Measurements from ENCODE around the gene USP4. TPM values are rescaled to one million over a fixed set of nuclear protein-coding genes. Genes with fewer than 3 reads are reported as not detected.

The USP4 gene
- total RNA-seq: 10 to 100 TPM; 40.5 to 43.9 TPM

- Histone ChIP-seq H3K9me3 (no peaks in the 10 kb centered on the region), H3K4me1 (peaks cover 6% of the 10 kb centered on the region), H3K27ac (peak within 1 kb of the TSS; percentile 88), H3K9ac (ENCODE audit: low read depth in 2 of 2, low read length in 2 of 2) (peak within 1 kb of the TSS; percentile 81 to 94), H3K36me3 (peaks cover under 1% of the 10 kb centered on the region), H3K27me3 (no peaks in the 10 kb centered on the region), H3K4me3 (peak within 1 kb of the TSS; percentile 84)
- DNase-seq: peak; percentile 93
- peak; percentile 31 for TF ChIP-seq CTCF (IDR thresholded peaks at IDR 0.05)
- intact Hi-C loops (cut with DNase I): no loop called here
Measured at GRCh38 chr3:49339941-49340800, at the start of gene USP4. Gene USP4, minus strand, starts transcription at chr3:49340053. Its CDS starts 29 bp downstream, at chr3:49340024.

- Histone ChIP-seq H3K4me1 (no peaks in the 10 kb centered on the region), H3K27ac (no peak overlapping the region), H3K36me3 (no peaks in the 10 kb centered on the region), H3K9ac (ENCODE audit: low read depth in 2 of 2, low read length in 2 of 2) (no peak overlapping the region), H3K4me3 (no peak overlapping the region), H3K9me3 (no peaks in the 10 kb centered on the region), H3K27me3 (no peaks in the 10 kb centered on the region)
- DNase-seq: no peak
- no peak for TF ChIP-seq CTCF (IDR thresholded peaks at IDR 0.05)
- intact Hi-C loops (cut with DNase I): no loop called here
Measured at GRCh38 chr3:49389297-49389696, 49.4 kb upstream of the USP4 start.

GRCh38 chr3:49388289-49388820 lies 48.5 kb upstream of the USP4 start:
- no peak for TF ChIP-seq CTCF (IDR thresholded peaks at IDR 0.05)
- no peak for DNase-seq
- intact Hi-C loops (cut with DNase I): no loop called here
- Histone ChIP-seq H3K9ac (ENCODE audit: low read depth in 2 of 2, low read length in 2 of 2) (no peak overlapping the region), H3K27me3 (no peaks in the 10 kb centered on the region), H3K4me1 (no peaks in the 10 kb centered on the region), H3K4me3 (no peak overlapping the region), H3K36me3 (no peaks in the 10 kb centered on the region), H3K27ac (no peak overlapping the region), H3K9me3 (no peaks in the 10 kb centered on the region)

- no peak overlapping the region for H3K9ac ChIP-seq (ENCODE audit: low read depth in 2 of 2, low read length in 2 of 2)
- no peaks in the 10 kb centered on the region for H3K9me3 ChIP-seq
- peaks cover 3% of the 10 kb centered on the region for H3K4me1 ChIP-seq
- no peaks in the 10 kb centered on the region for H3K36me3 ChIP-seq
- no peaks in the 10 kb centered on the region for H3K27me3 ChIP-seq
- DNase-seq: no peak
- intact Hi-C loops (cut with DNase I): no loop called here
- H3K4me3 ChIP-seq: no peak overlapping the region
- H3K27ac ChIP-seq: no peak overlapping the region
- no peak for TF ChIP-seq CTCF (IDR thresholded peaks at IDR 0.05)
Measured at GRCh38 chr3:49387721-49388120, 47.9 kb upstream of the USP4 start.

GRCh38 chr3:49386056-49386756 lies 46.4 kb upstream of the USP4 start:
- H3K9ac ChIP-seq (ENCODE audit: low read depth in 2 of 2, low read length in 2 of 2): no peak overlapping the region
- H3K27me3 ChIP-seq: no peaks in the 10 kb centered on the region

More at GRCh38 chr3:49386056-49386756, 46.4 kb upstream of the USP4 start:
- no peak for TF ChIP-seq CTCF (IDR thresholded peaks at IDR 0.05)
- Histone ChIP-seq H3K9me3 (no peaks in the 10 kb centered on the region), H3K36me3 (no peaks in the 10 kb centered on the region), H3K4me1 (peaks cover 7% of the 10 kb centered on the region), H3K27ac (no peak overlapping the region), H3K4me3 (no peak overlapping the region)
- intact Hi-C loops (cut with DNase I): no loop called here
- no peak for DNase-seq

Measured in colonic mucosa (tissue), 4 donors.